ENCODE data around the gene ING5.

The ING5 gene

DNA sequence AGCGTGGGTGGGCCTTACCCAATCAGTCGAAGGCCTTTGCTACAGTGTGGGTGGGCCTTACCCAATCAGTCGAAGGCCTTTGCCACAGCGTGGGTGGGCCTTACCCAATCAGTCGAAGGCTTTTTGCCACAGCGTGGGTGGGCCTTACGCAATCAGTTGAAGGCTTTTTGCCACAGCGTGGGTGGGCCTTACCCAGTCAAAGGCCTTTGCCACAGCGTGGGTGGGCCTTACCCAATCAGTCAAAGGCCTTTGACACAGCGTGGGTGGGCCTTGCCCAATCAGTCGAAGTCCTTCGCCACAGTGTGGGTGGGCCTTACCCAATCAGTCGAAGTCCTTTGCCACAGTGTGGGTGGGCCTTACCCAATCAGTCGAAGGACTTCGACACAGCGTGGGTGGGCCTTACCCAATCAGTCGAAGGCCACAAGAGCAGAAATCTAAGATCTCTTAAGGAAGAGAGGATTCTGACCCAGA lies 58.5 kb downstream of the ING5 start:
- DNase-seq (ENCODE audit: low read depth): no peak

DNA sequence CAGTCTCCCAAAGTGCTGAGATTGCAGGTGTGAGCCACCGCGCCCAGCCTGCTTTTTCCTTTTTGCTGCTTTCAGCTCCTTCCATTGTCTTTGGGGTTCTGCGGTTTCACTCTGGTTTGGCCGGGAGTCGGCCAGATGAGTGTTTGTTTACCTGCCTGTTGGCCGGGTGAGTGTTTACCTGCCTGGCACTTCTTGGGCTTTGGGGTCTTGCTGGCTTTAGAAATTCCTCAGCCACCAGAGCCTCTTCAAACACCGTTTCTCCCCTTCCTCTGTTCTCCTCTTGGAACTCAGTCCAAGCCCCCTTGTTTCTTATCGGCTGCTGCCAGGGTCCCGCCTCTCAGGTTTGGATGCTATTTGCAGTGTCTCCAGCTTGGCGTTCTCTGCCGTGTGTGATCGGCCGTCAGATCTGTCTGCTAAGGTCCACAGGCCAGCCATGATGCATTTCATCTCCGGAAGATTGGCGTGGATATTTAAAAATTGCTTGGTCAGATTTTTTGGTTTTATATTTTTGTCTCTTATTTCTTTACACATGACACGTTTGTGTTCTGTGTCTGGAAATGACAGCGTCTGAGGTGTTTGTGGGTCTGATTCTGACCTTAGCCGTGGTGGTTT lies 60.6 kb downstream of the ING5 start:
- DNase-seq (ENCODE audit: low read depth): no peak

DNA sequence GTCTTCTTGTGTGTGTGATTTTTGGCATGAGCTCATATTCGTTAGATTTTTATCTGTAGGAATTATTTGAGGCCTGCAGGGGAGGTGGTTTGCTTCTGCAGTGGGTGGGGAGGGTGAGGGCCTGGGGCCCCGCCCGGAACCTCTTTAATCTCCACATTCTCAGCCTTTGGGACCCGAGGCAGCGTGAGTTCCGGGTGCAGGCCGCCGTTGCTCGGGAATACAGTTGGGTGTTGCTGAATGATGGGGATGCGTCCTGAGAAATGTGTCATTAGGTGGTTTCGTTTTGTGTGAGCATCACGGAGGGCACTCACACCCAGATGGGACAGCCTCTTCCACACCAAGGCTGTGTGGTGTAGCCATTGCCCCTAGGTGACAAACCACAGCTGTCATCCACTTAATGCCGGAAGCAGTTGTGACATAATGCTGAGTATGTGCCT lies 61.1 kb downstream of the ING5 start:
- no peak for DNase-seq (ENCODE audit: low read depth)

DNA sequence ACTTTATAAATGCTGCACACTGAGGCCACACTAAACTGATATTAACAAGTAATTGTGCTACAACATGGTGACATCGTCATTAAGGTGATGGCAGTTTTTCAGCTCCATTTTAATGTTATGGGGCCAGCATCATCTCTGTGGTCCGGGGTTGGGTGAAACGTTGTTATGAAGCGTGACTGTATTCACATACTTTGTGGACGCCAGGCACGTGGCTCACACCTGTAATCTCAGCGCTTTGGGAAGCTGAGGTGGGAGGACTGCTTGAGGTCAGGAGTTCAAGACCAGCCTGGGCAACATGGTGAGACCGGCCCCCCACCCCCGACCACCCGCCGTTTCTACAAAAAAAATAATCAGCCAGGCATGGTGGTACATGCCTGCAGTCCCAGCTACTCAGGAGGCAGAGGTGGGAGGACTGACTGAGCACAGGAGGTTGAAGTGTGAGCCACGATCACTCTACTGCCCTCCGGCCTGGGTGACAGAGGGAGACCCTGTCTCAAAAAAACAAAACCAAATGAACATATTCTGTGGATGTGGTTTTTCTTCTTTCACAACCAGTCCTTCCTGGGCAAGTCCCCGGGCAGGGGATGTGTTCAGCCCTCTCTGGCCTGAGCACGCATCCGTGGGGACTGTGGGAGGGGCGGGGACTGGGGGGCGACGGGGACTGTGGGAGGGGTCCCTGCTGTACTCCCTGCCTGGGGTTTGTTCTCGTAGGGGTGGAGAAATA lies 61.9 kb downstream of the ING5 start:
- DNase-seq (ENCODE audit: low read depth): no peak

DNA sequence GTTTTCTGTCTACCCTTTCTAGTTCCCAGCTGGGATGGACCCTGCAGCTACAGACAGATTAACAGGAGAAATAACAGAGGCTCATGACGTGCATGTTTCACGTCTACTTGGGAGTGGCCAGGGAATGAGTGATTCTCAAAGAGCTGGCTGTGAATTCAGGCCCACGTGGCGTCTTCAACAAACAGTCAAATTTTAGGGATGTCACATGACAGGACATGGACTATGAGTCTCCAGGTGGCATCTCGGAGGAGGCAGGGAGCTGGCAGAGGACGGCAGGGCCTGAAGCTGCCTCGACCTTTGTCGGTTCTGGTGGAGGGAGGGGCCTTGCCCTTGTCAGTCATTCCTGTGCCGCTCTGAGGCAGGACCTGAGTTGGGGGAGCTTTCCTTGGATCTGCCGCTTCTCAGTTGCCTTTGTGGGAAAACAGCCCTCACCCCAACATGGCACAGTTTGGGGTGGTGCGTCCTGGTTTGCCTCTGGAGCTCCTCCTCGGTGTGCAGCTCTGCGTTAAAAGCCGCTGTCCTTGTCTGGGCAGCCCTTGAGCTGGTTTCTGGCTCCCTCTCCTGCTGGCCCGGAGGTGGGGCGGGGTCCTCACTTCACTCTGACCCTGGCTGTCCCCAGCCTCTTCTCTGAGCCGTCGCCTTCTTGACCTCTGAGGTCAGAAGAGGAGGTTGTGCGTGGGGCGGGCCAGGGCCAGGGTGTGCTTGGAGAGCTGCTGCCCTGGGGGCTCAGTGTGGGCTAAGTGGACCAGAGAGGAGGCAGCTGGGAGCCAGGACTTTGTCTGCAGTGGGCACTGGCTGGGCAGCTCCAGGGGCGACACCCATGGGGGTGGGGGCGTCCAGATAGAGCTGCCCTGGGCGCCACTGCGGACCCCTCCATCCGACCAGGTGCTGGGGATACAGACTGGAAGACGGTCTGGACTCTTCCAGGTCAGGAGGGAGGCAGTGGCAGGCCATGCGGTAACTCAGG lies 62.7 kb downstream of the ING5 start:
- no peak for DNase-seq (ENCODE audit: low read depth)

DNA sequence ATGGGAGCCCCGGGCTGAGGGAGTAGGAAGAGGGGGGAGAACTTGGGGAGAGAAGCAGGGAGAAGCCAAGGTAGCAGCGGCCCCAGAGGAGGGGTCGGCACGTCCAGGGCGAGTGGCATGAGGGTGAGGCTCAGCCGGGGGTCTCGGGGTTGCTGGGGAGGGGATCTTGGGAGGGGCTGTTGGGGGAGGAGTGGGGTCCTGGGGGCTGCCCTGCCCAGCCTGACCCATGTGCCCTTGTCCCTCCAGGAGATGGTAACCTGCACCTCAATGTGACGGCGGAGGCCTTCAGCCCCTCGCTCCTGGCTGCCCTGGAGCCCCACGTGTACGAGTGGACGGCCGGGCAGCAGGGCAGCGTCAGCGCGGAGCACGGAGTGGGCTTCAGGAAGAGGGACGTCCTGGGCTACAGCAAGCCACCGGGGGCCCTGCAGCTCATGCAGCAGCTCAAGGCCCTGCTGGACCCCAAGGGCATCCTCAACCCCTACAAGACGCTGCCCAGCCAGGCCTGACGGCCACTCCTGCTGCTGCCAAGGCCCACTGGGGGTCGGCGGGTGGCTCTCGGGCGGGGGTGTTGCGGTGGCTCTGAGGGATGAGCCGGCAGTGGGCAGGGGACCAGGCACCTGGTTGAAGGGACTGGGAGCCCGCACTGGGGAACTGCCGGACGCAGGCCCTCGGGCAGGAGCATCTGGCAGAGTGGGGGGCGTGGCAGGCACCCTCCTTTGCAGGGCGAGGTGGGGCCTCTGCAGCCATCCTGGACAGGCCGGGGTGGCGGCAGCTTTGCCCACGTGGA lies 65.8 kb downstream of the ING5 start:
- DNase-seq (ENCODE audit: low read depth): no peak

DNA sequence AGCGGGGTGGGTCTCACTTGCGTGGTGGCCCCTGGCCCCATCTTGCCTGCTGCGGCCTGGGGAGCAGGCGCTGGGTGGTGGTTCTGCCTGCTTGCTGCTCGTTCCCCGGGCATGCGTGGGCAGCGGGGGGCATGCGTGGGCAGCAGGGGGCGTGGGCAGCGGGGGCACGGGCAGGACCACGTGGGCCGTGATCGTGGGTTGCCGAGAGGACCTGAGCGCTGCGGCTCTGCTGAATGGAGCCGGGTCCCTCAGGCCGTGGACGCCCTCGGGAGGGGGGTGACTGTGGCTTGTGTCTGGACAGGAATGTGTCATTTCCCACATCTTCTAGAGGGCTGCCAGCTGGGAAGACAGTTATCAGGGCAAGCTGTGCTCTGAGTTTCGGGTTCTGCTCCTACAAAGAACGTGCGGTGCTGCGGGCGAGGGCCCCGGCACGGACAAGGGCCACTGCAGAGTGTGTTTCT lies 66.4 kb downstream of the ING5 start:
- DNase-seq (ENCODE audit: low read depth): no peak

DNA sequence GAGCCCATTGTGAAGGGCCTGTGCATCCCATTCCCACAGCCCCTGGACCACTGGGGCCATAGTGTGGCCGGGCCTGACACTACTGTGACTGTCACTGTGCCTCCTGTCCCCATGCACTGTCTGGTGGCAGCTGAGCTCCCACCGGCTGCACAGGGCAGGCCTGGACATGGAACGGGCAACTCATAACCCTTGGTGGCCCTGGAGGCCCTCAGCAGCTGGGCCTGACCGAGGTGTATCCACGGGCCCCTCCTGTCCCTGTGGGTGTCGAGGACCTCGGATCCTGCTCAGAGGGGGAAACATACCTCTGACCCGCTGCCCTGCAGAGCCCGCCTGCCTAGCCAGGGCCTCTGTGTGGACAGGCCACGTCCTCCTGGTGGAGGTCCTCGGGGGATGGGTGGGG lies 67.0 kb downstream of the ING5 start:
- no peak for DNase-seq (ENCODE audit: low read depth)

DNA sequence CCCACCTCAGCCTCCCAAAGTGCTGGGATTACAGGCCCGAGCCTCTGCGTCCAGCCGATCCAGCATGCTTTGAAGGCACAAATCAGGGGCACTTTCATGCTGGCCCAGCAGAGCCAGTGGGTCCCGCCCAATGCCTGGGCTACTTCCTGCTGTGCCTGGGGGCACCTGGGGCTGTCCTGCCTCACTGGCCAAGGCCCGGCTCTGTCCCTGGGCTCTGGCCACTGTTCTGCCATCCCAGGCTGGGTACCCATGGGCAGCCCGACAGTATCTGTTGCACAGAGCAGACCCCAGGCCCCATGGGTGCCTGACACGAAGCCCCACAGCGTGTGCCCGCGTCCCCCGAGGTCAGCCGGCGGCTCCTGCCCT lies 68.0 kb downstream of the ING5 start:
- no peak for DNase-seq (ENCODE audit: low read depth)

DNA sequence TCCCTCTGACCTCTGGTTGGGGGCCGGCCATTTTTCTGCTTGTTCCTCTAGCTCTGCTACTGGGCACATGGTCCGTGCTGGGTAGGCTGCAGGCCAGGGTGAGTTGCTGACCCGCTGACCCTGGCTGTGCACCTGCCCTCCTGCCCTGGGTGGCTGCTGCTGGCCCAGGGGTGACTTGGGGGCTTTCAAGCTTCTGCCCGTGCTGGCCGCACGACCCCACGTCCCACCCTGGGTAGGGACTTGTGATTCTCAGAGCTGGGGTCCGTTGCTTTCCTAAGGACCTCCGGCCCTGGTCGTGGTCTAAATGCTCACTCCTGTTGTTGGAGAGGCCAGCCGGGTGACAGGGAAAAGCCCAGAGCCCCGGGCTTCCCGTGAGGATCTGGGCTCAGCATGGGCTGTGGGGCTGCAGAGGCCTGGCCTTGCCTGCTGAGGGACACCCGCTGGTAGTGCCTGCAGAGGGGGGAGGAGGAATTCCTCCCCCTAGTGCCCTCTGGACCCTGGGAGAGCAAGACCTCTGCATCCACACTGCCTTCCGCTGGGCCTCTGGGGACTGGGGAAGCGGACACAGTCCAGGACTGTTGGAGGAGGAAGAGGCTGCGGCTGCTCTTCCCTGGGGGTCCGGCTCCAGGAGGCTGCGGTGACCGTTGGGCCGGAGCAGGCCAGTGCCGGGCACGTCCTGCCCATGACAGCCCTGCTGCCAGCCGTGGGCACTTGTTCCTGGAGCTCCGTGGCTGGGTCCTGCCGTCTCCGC lies 68.5 kb downstream of the ING5 start:
- no peak for DNase-seq (ENCODE audit: low read depth)

DNA sequence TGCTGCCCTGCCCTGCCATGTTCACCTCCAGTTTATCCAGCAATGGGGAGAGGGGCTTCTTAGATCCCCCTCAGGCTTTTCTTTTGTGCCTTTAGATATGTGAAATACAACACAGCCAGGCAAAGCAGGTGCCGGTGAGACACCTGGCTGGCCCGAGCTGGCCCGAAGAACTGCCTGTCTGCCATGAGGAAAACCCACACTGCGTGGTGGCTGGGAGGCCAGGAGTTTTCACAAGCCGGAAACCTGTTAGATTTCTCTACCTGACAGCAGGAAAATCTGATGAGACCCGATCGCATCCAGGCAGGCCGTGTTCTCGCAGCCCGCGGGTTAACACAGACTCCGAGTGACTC lies 69.1 kb downstream of the ING5 start:
- no peak for DNase-seq (ENCODE audit: low read depth)

DNA sequence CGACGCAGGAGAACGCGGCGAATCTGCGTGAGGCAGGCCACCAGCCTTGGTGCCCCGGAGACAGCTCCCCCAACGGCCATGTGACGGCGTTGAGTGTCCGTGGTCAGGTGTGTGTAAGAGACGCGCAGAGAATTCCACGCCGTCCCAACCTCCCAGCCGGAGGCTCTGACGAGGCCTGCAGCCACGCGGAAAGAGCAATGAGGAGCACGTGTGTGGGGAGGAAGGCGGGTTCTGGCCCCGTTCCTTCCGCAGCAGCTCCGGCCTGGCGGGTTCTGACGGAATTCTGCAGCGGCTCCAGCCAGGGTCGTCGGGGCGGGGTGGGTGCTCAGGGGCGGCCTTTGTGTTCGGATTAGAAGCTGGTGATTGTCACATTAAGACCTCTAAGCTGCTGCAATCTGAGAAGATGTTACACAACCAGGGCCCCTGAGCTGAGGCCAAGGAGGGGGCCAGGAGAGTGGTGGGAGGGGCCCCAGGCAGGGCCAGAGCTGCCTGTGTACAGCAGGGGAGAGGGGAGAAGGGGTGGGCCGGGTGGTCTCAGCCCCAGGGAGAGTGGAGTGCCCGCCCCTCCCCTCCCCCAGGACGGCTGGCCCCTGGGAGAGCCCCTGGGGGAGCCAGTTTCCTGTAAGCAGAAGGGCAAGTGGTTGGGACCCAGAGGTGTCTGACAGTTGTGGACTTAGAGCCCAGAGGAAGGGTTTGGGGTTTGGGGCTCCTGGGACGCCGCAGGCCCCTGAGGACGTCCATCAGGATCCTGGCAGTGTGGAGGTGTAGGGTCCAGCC lies 69.6 kb downstream of the ING5 start:
- no peak for DNase-seq (ENCODE audit: low read depth)

DNA sequence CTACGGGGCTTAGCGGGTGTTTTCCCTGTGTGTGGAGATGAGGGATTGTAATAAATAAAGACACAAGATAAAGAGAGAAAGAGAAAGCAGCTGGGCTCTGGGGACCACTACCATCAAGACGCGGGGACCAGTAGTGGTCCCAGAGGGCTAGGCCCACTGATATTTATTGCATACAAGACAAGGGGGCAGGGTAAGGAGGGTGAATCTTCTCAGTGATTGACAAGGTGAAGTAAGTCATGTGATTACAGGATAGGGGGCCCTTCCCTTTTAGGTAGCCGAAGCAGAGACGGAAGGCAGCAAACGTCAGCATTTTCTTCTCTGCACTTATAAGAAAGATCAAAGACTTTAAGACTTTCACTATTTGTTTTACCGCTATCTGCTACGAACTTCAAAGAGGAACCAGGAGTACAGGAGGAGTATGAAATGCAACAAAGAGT lies 70.2 kb downstream of the ING5 start:
- no peak for DNase-seq (ENCODE audit: low read depth)

DNA sequence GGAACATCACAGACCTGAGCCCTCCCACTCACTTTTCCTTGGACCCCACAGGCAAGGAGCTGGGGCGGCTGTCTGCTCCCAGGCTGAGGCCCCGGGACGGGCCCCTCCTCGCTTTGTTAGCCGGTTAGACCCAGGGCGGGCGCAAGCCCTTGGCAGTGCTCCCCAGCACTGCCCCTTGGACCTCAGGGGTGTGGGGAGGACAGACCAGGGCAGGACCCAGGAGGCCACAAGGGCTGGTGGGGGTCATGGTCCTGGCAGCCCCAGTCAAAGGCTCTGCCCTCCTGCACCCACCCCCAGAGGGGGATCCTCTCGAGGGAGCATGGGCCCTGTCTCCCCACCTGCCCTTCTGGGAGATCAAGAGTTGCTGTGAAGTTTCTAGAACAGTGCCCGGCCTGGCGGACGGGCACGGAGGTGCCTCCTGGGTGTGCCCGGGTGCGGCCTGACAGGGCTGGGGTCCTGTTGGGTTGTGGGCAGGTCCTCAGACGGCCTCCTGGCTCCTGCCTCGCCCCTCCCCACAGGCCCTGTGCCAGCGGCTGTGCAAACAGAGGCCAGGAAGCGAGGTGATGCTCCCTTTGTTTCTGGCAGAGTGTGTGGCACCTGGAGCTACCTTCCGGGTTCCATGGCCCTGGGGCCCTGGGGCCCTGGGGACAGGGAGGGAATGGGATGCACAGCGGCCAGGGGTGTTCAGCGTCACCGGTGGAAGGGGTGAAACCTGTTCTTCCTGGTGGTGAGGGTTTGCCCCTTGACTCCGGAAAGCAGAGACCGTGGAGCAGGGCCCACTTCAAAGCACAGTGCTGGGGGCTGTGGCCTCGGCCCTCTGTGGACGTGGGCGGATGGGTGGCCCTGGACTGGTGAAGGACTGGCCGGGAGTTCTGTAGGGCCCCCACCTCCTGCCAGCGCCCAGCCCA lies 71.9 kb downstream of the ING5 start:
- DNase-seq (ENCODE audit: low read depth): no peak

DNA sequence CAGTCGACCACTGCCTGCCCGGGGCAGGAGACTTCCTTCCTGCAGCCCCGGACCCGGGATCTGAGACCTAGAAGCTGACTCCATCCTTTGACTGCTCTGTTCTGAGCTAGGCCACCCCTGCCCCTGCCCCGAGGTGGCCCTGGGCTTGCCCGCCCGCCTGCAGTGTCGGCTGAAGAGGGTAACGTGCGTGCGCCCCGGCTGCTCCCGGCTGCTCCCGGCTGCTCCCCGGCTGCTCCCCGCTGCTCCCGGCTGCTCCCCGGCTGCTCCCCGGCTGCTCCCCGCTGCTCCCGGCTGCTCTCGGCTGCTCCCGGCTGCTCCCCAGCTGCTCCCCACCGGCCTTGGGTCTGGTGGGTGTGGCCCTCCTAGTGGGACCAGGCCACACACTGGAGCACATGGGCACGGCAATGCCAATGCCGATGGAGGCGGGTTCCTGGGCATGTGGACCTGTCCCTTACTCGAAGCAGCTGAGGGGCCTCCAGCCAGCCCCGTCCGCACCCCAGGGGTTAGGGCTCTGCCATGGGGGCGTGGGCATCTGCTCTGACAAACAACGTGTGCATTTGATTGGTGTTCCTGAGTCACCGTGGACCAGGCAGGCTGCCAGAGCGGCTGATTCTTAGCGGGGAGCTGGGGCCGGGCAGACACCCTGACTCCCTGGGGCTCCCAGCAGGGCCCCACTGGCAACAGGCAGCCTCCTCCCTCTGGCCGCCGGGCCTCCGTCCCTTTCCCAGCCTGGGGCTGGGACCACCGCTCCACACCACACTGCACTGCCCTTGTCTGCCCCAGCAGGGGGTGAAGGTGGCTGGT lies 72.8 kb downstream of the ING5 start:
- peak; percentile 17 for DNase-seq (ENCODE audit: low read depth)

DNA sequence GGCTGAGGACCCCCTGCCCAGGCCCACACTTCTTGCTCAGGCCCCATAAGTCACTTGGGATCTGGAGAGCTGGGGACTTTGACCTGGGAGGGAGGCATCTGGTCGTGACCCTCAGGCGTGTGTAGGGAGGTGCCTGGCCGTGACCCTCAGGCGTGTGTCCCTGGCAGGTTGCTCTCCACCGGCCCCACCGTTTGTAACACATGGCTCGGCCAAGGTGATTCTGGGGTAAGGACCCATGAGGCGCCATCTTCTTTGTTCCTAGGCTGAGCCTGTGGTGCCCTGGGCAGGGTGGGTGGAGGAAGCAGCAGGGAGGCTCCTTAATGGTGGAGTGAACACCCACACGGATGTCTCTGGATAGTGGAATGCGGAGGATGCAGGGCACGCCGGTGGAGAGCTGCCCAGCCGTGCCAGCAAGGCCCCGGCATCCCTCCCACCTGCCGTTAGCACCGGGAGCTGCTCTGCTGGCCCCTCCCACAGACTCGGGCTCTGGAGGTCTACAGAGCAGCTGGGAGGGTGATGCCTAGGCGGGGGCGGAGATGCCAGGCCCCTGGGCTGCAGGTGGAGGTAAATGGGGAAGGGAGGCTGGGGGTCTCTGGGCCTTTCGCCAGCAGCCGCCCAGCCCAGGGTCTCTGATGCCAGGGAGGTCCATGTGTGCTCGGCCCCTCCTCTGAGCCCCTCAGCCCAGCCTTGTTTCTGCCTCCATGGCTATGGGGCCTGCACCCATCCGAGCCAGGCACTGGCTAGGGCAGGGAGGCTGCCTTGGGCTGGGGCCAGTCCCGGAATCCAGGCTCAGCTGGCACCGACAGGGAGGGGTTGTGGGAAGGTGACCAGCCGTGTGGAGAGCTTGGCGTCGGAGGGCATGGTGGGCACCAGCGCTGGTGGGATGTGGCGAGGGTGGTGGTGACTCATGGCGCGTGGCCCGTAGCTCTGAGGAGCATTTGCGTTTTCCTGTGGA lies 73.7 kb downstream of the ING5 start:
- DNase-seq (ENCODE audit: low read depth): no peak

Data from GM04503 (cell line).